ENCODE results near the gene GLT8D2. TPM values are rescaled to one million over a fixed set of nuclear protein-coding genes. Genes with fewer than 3 reads are reported as not detected.
A peak's percentile ranks its signal among the peaks of the same experiment; 100 is the strongest.

GLT8D2 gene
- total and polyA plus RNA-seq, 4 donors, result 14.2 to 86.8 (median 37.0) TPM

GRCh38 chr12:104056419-104056972 is 6.5 kb upstream of the GLT8D2 start:
- H3K9me3 ChIP-seq (ENCODE audit: control insufficient read depth, insufficient read depth, low read length), result no peaks in the 10 kb centered on the region
- peaks cover 8% of the 10 kb centered on the region for H3K4me1 ChIP-seq (ENCODE audit: control insufficient read depth, insufficient read depth, low read length)
- H3K27me3 ChIP-seq (ENCODE audit: control insufficient read depth, insufficient read depth, low read length), result no peaks in the 10 kb centered on the region
- WGBS (ENCODE audit: insufficient coverage), result 83% methylated on average over 1 of the region's 4 CpGs
- no peak overlapping the region for H3K4me3 ChIP-seq (ENCODE audit: low read depth, low read length)
- no peak for DNase-seq (ENCODE audit: low read depth in 4 of 6, low spot score in 6 of 6)
- no peak overlapping the region for H3K27ac ChIP-seq (ENCODE audit: low read depth, low read length)
- H3K36me3 ChIP-seq (ENCODE audit: control insufficient read depth, insufficient read depth, low read length), result no peaks in the 10 kb centered on the region

- peaks cover 8% of the 10 kb centered on the region for H3K4me1 ChIP-seq (ENCODE audit: control insufficient read depth, insufficient read depth, low read length)
- peak in 3 of 6 donors; percentile 45 to 90 (median 69) for DNase-seq (ENCODE audit: low read depth in 4 of 6, low spot score in 6 of 6)
- H3K27me3 ChIP-seq (ENCODE audit: control insufficient read depth, insufficient read depth, low read length), result no peaks in the 10 kb centered on the region
- no peaks in the 10 kb centered on the region for H3K36me3 ChIP-seq (ENCODE audit: control insufficient read depth, insufficient read depth, low read length)
- no peak overlapping the region for H3K4me3 ChIP-seq (ENCODE audit: low read depth, low read length)
- WGBS (ENCODE audit: insufficient coverage), result 15% methylated on average over 4 of the region's 5 CpGs
- no peaks in the 10 kb centered on the region for H3K9me3 ChIP-seq (ENCODE audit: control insufficient read depth, insufficient read depth, low read length)
- H3K27ac ChIP-seq (ENCODE audit: low read depth, low read length), result peak overlapping the region; percentile 36
These were observed 5.8 kb upstream of the GLT8D2 start for GRCh38 chr12:104055686-104056388.

- 91% methylated on average over 2 of the region's 4 CpGs for WGBS (ENCODE audit: insufficient coverage)
- Histone ChIP-seq H3K4me1 (ENCODE audit: control insufficient read depth, insufficient read depth, low read length) (peaks cover 11% of the 10 kb centered on the region), H3K4me3 (ENCODE audit: low read depth, low read length) (no peak overlapping the region), H3K27ac (ENCODE audit: low read depth, low read length) (no peak overlapping the region), H3K36me3 (ENCODE audit: control insufficient read depth, insufficient read depth, low read length) (no peaks in the 10 kb centered on the region), H3K27me3 (ENCODE audit: control insufficient read depth, insufficient read depth, low read length) (peaks cover 5% of the 10 kb centered on the region), H3K9me3 (ENCODE audit: control insufficient read depth, insufficient read depth, low read length) (no peaks in the 10 kb centered on the region)
- no peak for DNase-seq (ENCODE audit: low read depth in 4 of 6, low spot score in 6 of 6)
These were observed 4.8 kb upstream of the GLT8D2 start for GRCh38 chr12:104054681-104055346.

GRCh38 chr12:104050436-104050835 is 449 bp upstream of the GLT8D2 start:
- peak overlapping the region; percentile 88 for H3K27ac ChIP-seq (ENCODE audit: low read depth, low read length)
- H3K4me1 ChIP-seq (ENCODE audit: control insufficient read depth, insufficient read depth, low read length), result peaks cover 6% of the 10 kb centered on the region
- H3K4me3 ChIP-seq (ENCODE audit: low read depth, low read length), result peak overlapping the region; percentile 64

GRCh38 chr12:104049278-104049902 is 597 bp downstream of the GLT8D2 start:
- Histone ChIP-seq H3K27ac (ENCODE audit: low read depth, low read length) (peak overlapping the region; percentile 88), H3K27me3 (ENCODE audit: control insufficient read depth, insufficient read depth, low read length) (peaks cover 18% of the 10 kb centered on the region), H3K36me3 (ENCODE audit: control insufficient read depth, insufficient read depth, low read length) (no peaks in the 10 kb centered on the region), H3K9me3 (ENCODE audit: control insufficient read depth, insufficient read depth, low read length) (no peaks in the 10 kb centered on the region), H3K4me1 (ENCODE audit: control insufficient read depth, insufficient read depth, low read length) (peaks cover 10% of the 10 kb centered on the region), H3K4me3 (ENCODE audit: low read depth, low read length) (peak overlapping the region; percentile 64)
- 13% methylated on average over 7 of the region's 9 CpGs for WGBS (ENCODE audit: insufficient coverage)
- peak in 1 of 6 donors; percentile 35 for DNase-seq (ENCODE audit: low read depth in 4 of 6, low spot score in 6 of 6)

More at GRCh38 chr12:104050436-104050835, 449 bp upstream of the GLT8D2 start:
- no peaks in the 10 kb centered on the region for H3K9me3 ChIP-seq (ENCODE audit: control insufficient read depth, insufficient read depth, low read length)
- H3K36me3 ChIP-seq (ENCODE audit: control insufficient read depth, insufficient read depth, low read length), result no peaks in the 10 kb centered on the region
- no peak for DNase-seq (ENCODE audit: low read depth in 4 of 6, low spot score in 6 of 6)
- 52% methylated on average over 3 of the region's 3 CpGs for WGBS (ENCODE audit: insufficient coverage)
- H3K27me3 ChIP-seq (ENCODE audit: control insufficient read depth, insufficient read depth, low read length), result peaks cover 18% of the 10 kb centered on the region

- WGBS (ENCODE audit: insufficient coverage), result 40% methylated on average over 1 of the region's 3 CpGs
- peaks cover 18% of the 10 kb centered on the region for H3K27me3 ChIP-seq (ENCODE audit: control insufficient read depth, insufficient read depth, low read length)
- no peaks in the 10 kb centered on the region for H3K9me3 ChIP-seq (ENCODE audit: control insufficient read depth, insufficient read depth, low read length)
- peak overlapping the region; percentile 64 for H3K4me3 ChIP-seq (ENCODE audit: low read depth, low read length)
- no peaks in the 10 kb centered on the region for H3K36me3 ChIP-seq (ENCODE audit: control insufficient read depth, insufficient read depth, low read length)
- peak overlapping the region; percentile 88 for H3K27ac ChIP-seq (ENCODE audit: low read depth, low read length)
- no peak for DNase-seq (ENCODE audit: low read depth in 4 of 6, low spot score in 6 of 6)
- H3K4me1 ChIP-seq (ENCODE audit: control insufficient read depth, insufficient read depth, low read length), result peaks cover 10% of the 10 kb centered on the region
These were observed 1.2 kb downstream of the GLT8D2 start for GRCh38 chr12:104048811-104049210.

- H3K4me1 ChIP-seq (ENCODE audit: control insufficient read depth, insufficient read depth, low read length), result peaks cover 10% of the 10 kb centered on the region
These were observed 1.8 kb downstream of the GLT8D2 start for GRCh38 chr12:104048162-104048561.

GRCh38 chr12:104046306-104046705 is 3.7 kb downstream of the GLT8D2 start:
- H3K36me3 ChIP-seq (ENCODE audit: control insufficient read depth, insufficient read depth, low read length), result no peaks in the 10 kb centered on the region
- H3K4me3 ChIP-seq (ENCODE audit: low read depth, low read length), result no peak overlapping the region
- no peak for DNase-seq (ENCODE audit: low read depth in 4 of 6, low spot score in 6 of 6)
- H3K9me3 ChIP-seq (ENCODE audit: control insufficient read depth, insufficient read depth, low read length), result no peaks in the 10 kb centered on the region
- H3K27ac ChIP-seq (ENCODE audit: low read depth, low read length), result no peak overlapping the region
- H3K27me3 ChIP-seq (ENCODE audit: control insufficient read depth, insufficient read depth, low read length), result peaks cover 18% of the 10 kb centered on the region
- WGBS (ENCODE audit: insufficient coverage), result 100% methylated on average over 2 of the region's 4 CpGs
- peaks cover 10% of the 10 kb centered on the region for H3K4me1 ChIP-seq (ENCODE audit: control insufficient read depth, insufficient read depth, low read length)

More at GRCh38 chr12:104048162-104048561, 1.8 kb downstream of the GLT8D2 start:
- WGBS (ENCODE audit: insufficient coverage), result 85% methylated on average over 2 of the region's 5 CpGs
- DNase-seq (ENCODE audit: low read depth in 4 of 6, low spot score in 6 of 6), result no peak
- no peak overlapping the region for H3K4me3 ChIP-seq (ENCODE audit: low read depth, low read length)
- no peaks in the 10 kb centered on the region for H3K36me3 ChIP-seq (ENCODE audit: control insufficient read depth, insufficient read depth, low read length)
- H3K9me3 ChIP-seq (ENCODE audit: control insufficient read depth, insufficient read depth, low read length), result no peaks in the 10 kb centered on the region
- H3K27me3 ChIP-seq (ENCODE audit: control insufficient read depth, insufficient read depth, low read length), result peaks cover 18% of the 10 kb centered on the region
- H3K27ac ChIP-seq (ENCODE audit: low read depth, low read length), result no peak overlapping the region

GRCh38 chr12:104044158-104044557 is 5.8 kb downstream of the GLT8D2 start:
- DNase-seq (ENCODE audit: low read depth in 4 of 6, low spot score in 6 of 6), result no peak
- 86% methylated on average over 3 of the region's 3 CpGs for WGBS (ENCODE audit: insufficient coverage)
- H3K27ac ChIP-seq (ENCODE audit: low read depth, low read length), result no peak overlapping the region
- peaks cover 5% of the 10 kb centered on the region for H3K4me1 ChIP-seq (ENCODE audit: control insufficient read depth, insufficient read depth, low read length)
- no peaks in the 10 kb centered on the region for H3K9me3 ChIP-seq (ENCODE audit: control insufficient read depth, insufficient read depth, low read length)
- peaks cover 6% of the 10 kb centered on the region for H3K27me3 ChIP-seq (ENCODE audit: control insufficient read depth, insufficient read depth, low read length)
- H3K4me3 ChIP-seq (ENCODE audit: low read depth, low read length), result no peak overlapping the region
- H3K36me3 ChIP-seq (ENCODE audit: control insufficient read depth, insufficient read depth, low read length), result no peaks in the 10 kb centered on the region

All from spinal cord (tissue), 10 donors.